Activated B cell treated with CpG ODN at 0.5 μM for 24 hours (primary cell): Measurements from ENCODE around the gene SMIM20. TPM values are rescaled to one million over a fixed set of nuclear protein-coding genes. Genes with fewer than 3 reads are reported as not detected.

ENCODE experiments used
- ATAC-seq: fragments of 200-7000 bp; cut with Tn5 transposase; one replicate; pipeline ENCODE4 v1.10.0; 2021; ENCODE audit warnings: low read depth, mild to moderate bottlenecking, moderate library complexity
- CTCF ChIA-PET: fragments of 350-600 bp; sonication (Branson Sonifier 250); formaldehyde crosslinking; loops from one replicate; lab custom pipeline; 2021; ENCODE audit warnings: antibody characterized with exemption; lab: Charles Lee
- POLR2A ChIA-PET: fragments of 350-600 bp; sonication (Branson Sonifier 250); formaldehyde crosslinking; loops from one replicate; lab custom pipeline; 2021; ENCODE audit warnings: antibody characterized with exemption; lab: Charles Lee
- DNase-seq: peaks from one replicate; pipeline ENCODE4 v3.0.0; 2022
- H3K27ac Mint-ChIP-seq: one replicate; pipeline ENCODE4 v1.8.0; 2020; ENCODE audit warnings: mixed read lengths
- H3K27me3 Mint-ChIP-seq: one replicate; pipeline ENCODE4 v1.8.0; 2021; ENCODE audit warnings: mixed read lengths
- H3K36me3 Mint-ChIP-seq: one replicate; pipeline ENCODE4 v1.8.0; 2021; ENCODE audit warnings: low read depth, mixed read lengths
- H3K4me1 Mint-ChIP-seq: one replicate; pipeline ENCODE4 v1.8.0; 2021; ENCODE audit warnings: mixed read lengths
- H3K4me3 Mint-ChIP-seq: one replicate; pipeline ENCODE4 v1.8.0; 2020; ENCODE audit warnings: mild to moderate bottlenecking, mixed read lengths
- H3K9me3 Mint-ChIP-seq: one replicate; pipeline ENCODE4 v1.8.0; 2020; ENCODE audit warnings: mixed read lengths
- CTCF ChIP-seq: fragments of 200-600 bp; IDR thresholded peaks from one replicate; pipeline ENCODE4 v1.8.0; 2022; ENCODE audit warnings: antibody characterized with exemption, mild to moderate bottlenecking
- intact Hi-C: fragments of 100-400 bp; cut with micrococcal nuclease; formaldehyde crosslinking; loops from one replicate; pipeline ENCODE4 v1.15.1; 2024
- total RNA-seq: library from RNA; stranded (reverse); gene quantifications from 2 replicates; pipeline ENCODE4 v1.2.3, GENCODE V29; 2022

The SMIM20 gene
- total RNA-seq, 1 donor from 2014 or later, result 18.7 TPM

- H3K4me3 Mint-ChIP-seq, result no peak overlapping the region
- ChIA-PET POLR2A (no interaction called here), CTCF (interaction anchor here (1.3 kb wide), 1 partner anchor 101 kb away, joined by 4 read pairs; no protein-coding TSS in a partner anchor)
- ATAC-seq (no peak), DNase-seq (no peak)
- no peak overlapping the region for H3K27ac Mint-ChIP-seq
- no peaks in the 10 kb centered on the region for H3K9me3 Mint-ChIP-seq
- intact Hi-C loops, result no loop called here
- no peak for TF ChIP-seq CTCF
- peaks cover 2% of the 10 kb centered on the region for H3K4me1 Mint-ChIP-seq
- peaks cover 13% of the 10 kb centered on the region for H3K27me3 Mint-ChIP-seq
- H3K36me3 Mint-ChIP-seq, result no peaks in the 10 kb centered on the region
Measured at GRCh38 chr4:25943805-25944204, 29.8 kb downstream of the SMIM20 start.

GRCh38 chr4:25948051-25948450, 34.0 kb downstream of the SMIM20 start:
- Mint-ChIP-seq H3K4me1 (no peaks in the 10 kb centered on the region), H3K4me3 (no peak overlapping the region), H3K36me3 (no peaks in the 10 kb centered on the region), H3K27ac (no peak overlapping the region), H3K9me3 (no peaks in the 10 kb centered on the region), H3K27me3 (peaks cover 17% of the 10 kb centered on the region)
- POLR2A ChIA-PET, result no interaction called here
- ATAC-seq, result no peak
- no peak for TF ChIP-seq CTCF
- intact Hi-C loops, result no loop called here
- no peak for DNase-seq
- CTCF ChIA-PET, result no interaction called here

- no peak for TF ChIP-seq CTCF
- DNase-seq, result no peak
- no peak overlapping the region for H3K4me3 Mint-ChIP-seq
- ATAC-seq, result no peak
- POLR2A ChIA-PET, result no interaction called here
- H3K27me3 Mint-ChIP-seq, result peaks cover 18% of the 10 kb centered on the region
- intact Hi-C loops, result no loop called here
- no peaks in the 10 kb centered on the region for H3K9me3 Mint-ChIP-seq
- H3K27ac Mint-ChIP-seq, result no peak overlapping the region
- no peaks in the 10 kb centered on the region for H3K36me3 Mint-ChIP-seq
- no peaks in the 10 kb centered on the region for H3K4me1 Mint-ChIP-seq
- CTCF ChIA-PET, result no interaction called here
Measured at GRCh38 chr4:25949173-25949748, 35.2 kb downstream of the SMIM20 start.

GRCh38 chr4:25949994-25950393, 36.0 kb downstream of the SMIM20 start:
- Mint-ChIP-seq H3K4me3 (no peak overlapping the region), H3K27me3 (peaks cover 18% of the 10 kb centered on the region), H3K4me1 (no peaks in the 10 kb centered on the region), H3K9me3 (no peaks in the 10 kb centered on the region), H3K27ac (no peak overlapping the region), H3K36me3 (no peaks in the 10 kb centered on the region)
- DNase-seq (no peak), ATAC-seq (no peak)
- ChIA-PET CTCF (no interaction called here), POLR2A (no interaction called here)
- intact Hi-C loops, result no loop called here
- no peak for TF ChIP-seq CTCF

GRCh38 chr4:25950461-25951389, 36.7 kb downstream of the SMIM20 start:
- H3K27ac Mint-ChIP-seq, result no peak overlapping the region
- no peak for TF ChIP-seq CTCF
- H3K9me3 Mint-ChIP-seq, result no peaks in the 10 kb centered on the region
- ChIA-PET POLR2A (no interaction called here), CTCF (no interaction called here)
- H3K36me3 Mint-ChIP-seq, result no peaks in the 10 kb centered on the region
- no peak for DNase-seq
- intact Hi-C loops, result no loop called here
- peaks cover 18% of the 10 kb centered on the region for H3K27me3 Mint-ChIP-seq
- H3K4me1 Mint-ChIP-seq, result no peaks in the 10 kb centered on the region
- ATAC-seq, result no peak
- H3K4me3 Mint-ChIP-seq, result no peak overlapping the region
